HG03442 (cell line): ENCODE results near the gene RGS14.

ENCODE experiments used
- ATAC-seq: cut with Tn5 transposase; IDR thresholded peaks from one replicate; pipeline ENCODE4 v1.9.1; 2021; ENCODE audit warnings: mild to moderate bottlenecking, moderate library complexity; ENCODE audit not compliant: unreplicated experiment

Gene RGS14

GRCh38 chr5:177357459-177358351 lies at the start of gene RGS14:
TSS of gene RGS14 (plus strand) at chr5:177357924. CDS start at chr5:177358025, 101 bp downstream.
- ATAC-seq = peak; percentile 88

GRCh38 chr5:177308740-177309139 lies 49.0 kb upstream of the RGS14 start:
- ATAC-seq = no peak

GRCh38 chr5:177309351-177310191 lies 48.2 kb upstream of the RGS14 start:
- no peak for ATAC-seq

- ATAC-seq = no peak
Measured at GRCh38 chr5:177310332-177310731, 47.4 kb upstream of the RGS14 start.

GRCh38 chr5:177310757-177311391 lies 46.9 kb upstream of the RGS14 start:
- ATAC-seq = no peak

- ATAC-seq = no peak
Measured at GRCh38 chr5:177311392-177311722, 46.4 kb upstream of the RGS14 start.

GRCh38 chr5:177311723-177312648 lies 45.7 kb upstream of the RGS14 start, which contains the start of gene MXD3:
TSS of gene MXD3 (minus strand) at chr5:177311898. CDS start at chr5:177311830, 68 bp downstream.
- ATAC-seq = peak; percentile 76

- peak; percentile 24 for ATAC-seq
Measured at GRCh38 chr5:177312649-177313181, 45.0 kb upstream of the RGS14 start.

GRCh38 chr5:177313561-177314259 lies 44.0 kb upstream of the RGS14 start:
- no peak for ATAC-seq

- no peak for ATAC-seq
Measured at GRCh38 chr5:177314376-177315342, 43.1 kb upstream of the RGS14 start.

GRCh38 chr5:177315411-177315810 lies 42.3 kb upstream of the RGS14 start:
- no peak for ATAC-seq

GRCh38 chr5:177316005-177316404 lies 41.7 kb upstream of the RGS14 start:
- ATAC-seq = no peak

GRCh38 chr5:177317959-177318377 lies 39.8 kb upstream of the RGS14 start:
- no peak for ATAC-seq

- no peak for ATAC-seq
Measured at GRCh38 chr5:177319913-177320588, 37.7 kb upstream of the RGS14 start.

GRCh38 chr5:177320879-177321278 lies 36.8 kb upstream of the RGS14 start:
- ATAC-seq = no peak

GRCh38 chr5:177325868-177326381 lies 31.8 kb upstream of the RGS14 start:
- no peak for ATAC-seq
